SU-DHL-6 (cell line): ENCODE results near the gene ARAP3.

Source experiments
- H2AFZ ChIP-seq: fragments of 200-600 bp; sonication (generic); 2 replicates; pipeline ENCODE4 v1.6.1; 2014; ENCODE audit warnings: low read depth, mild to moderate bottlenecking, moderate library complexity, mixed read lengths, antibody characterized with exemption, low read length; ENCODE audit not compliant: severe bottlenecking
- H3F3A ChIP-seq: fragments of 200-600 bp; shearing (Covaris generic); 2 replicates; pipeline ENCODE4 v1.6.0; 2016; ENCODE audit warnings: antibody characterized with exemption, mild to moderate bottlenecking; ENCODE audit not compliant: insufficient read depth
- H3K27ac ChIP-seq: fragments of 200-600 bp; sonication (generic); 2 replicates; pipeline ENCODE4 v1.5.1; 2016; ENCODE audit warnings: low read depth, mild to moderate bottlenecking, low read length, moderate library complexity, mixed read lengths
- H3K27me3 ChIP-seq: fragments of 200-600 bp; sonication (generic), shearing (Covaris generic); 2 replicates; pipeline ENCODE4 v1.6.0; 2014; ENCODE audit warnings: mild to moderate bottlenecking, low read length
- H3K36me3 ChIP-seq: fragments of 200-600 bp; sonication (generic); 2 replicates; pipeline ENCODE4 v1.6.1; 2014; ENCODE audit warnings: mild to moderate bottlenecking, low read length, mixed read lengths
- H3K4me2 ChIP-seq: fragments of 300-600, 200-600 bp; shearing (Covaris generic), sonication (generic); 2 replicates; pipeline ENCODE4 v1.6.0; 2014; ENCODE audit warnings: low read length, low read depth, mild to moderate bottlenecking; ENCODE audit not compliant: poor library complexity, severe bottlenecking
- H3K4me3 ChIP-seq: fragments of 200-600 bp; sonication (generic); 2 replicates; pipeline ENCODE4 v1.5.1; 2014; ENCODE audit warnings: antibody characterized with exemption, low read length, mild to moderate bottlenecking, mixed read lengths; ENCODE audit not compliant: insufficient read depth, poor library complexity, severe bottlenecking
- H3K79me2 ChIP-seq: fragments of 200-600 bp; sonication (generic); 2 replicates; pipeline ENCODE4 v1.6.1; 2014; ENCODE audit warnings: mild to moderate bottlenecking, low read length, moderate library complexity; ENCODE audit not compliant: insufficient read depth
- H3K9ac ChIP-seq: fragments of 200-600 bp; sonication (generic); 2 replicates; pipeline ENCODE4 v1.7.0; 2014; ENCODE audit warnings: mild to moderate bottlenecking, low read length
- H3K9me2 ChIP-seq: fragments of 200-600 bp; sonication (generic); replicated peaks from 2 replicates; pipeline ENCODE4 v1.6.1; 2014; ENCODE audit warnings: low read length; ENCODE audit not compliant: insufficient read depth
- H3K9me3 ChIP-seq: fragments of 200-600 bp; sonication (generic); 2 replicates; pipeline ENCODE4 v1.6.1; 2014; ENCODE audit warnings: low read length, mixed read lengths; ENCODE audit not compliant: insufficient read depth
- H4K20me1 ChIP-seq: fragments of 200-600 bp; sonication (generic); 2 replicates; pipeline ENCODE4 v1.6.1; 2014; ENCODE audit warnings: low read depth, mild to moderate bottlenecking, antibody characterized with exemption, low read length, moderate library complexity, mixed read lengths
- EZH2phosphoT487 ChIP-seq: fragments of 200-600 bp; sonication (generic), shearing (Covaris generic); conservative IDR thresholded peaks from 2 replicates; pipeline ENCODE4 v1.6.1; 2018; ENCODE audit warnings: mild to moderate bottlenecking, antibody characterized with exemption, low read length, moderate library complexity, mixed read lengths
- TF ChIP-seq, protein P1 (sequence below): fragments of 200-600 bp; sonication (generic); IDR thresholded peaks from one replicate; pipeline ENCODE4 v1.5.1; 2017; ENCODE audit warnings: antibody characterized with exemption, mild to moderate bottlenecking, low read length, moderate library complexity; ENCODE audit not compliant: insufficient read depth, poor library complexity, severe bottlenecking

ARAP3 gene

DNA sequence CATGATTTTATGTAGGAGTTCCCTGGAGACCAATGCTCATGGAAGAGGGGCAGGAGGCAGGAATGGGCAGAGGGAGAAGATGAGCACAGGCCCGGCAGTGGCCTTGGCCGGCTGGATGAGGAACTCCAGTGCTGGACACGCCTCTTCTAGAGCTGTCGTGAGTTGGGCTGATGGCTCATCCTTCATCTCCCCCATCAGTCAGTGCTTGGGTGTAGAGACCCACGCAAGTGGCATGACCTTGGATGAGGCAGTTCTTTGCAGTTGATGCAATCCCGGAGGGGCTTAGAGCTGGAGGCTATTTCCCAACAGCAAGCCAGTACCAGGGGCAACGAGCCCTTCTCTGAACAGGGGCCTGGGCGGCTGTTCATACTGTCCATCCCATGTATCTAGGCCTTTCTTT, 25.5 kb upstream of the ARAP3 start:
- Histone ChIP-seq H3K36me3 (no peaks in the 10 kb centered on the region), H3K9ac (no peak overlapping the region), H3F3A (no peaks in the 10 kb centered on the region), H3K9me2 (no peaks in the 10 kb centered on the region), H3K27ac (no peak overlapping the region), H3K4me3 (no peak overlapping the region), H3K9me3 (no peaks in the 10 kb centered on the region), H3K4me2 (no peak overlapping the region), H4K20me1 (no peaks in the 10 kb centered on the region), H3K27me3 (no peaks in the 10 kb centered on the region), H2AFZ (no peak overlapping the region), H3K79me2 (no peaks in the 10 kb centered on the region)
- TF ChIP-seq EZH2phosphoT487 = no peak
- TF ChIP-seq, protein P1, sequence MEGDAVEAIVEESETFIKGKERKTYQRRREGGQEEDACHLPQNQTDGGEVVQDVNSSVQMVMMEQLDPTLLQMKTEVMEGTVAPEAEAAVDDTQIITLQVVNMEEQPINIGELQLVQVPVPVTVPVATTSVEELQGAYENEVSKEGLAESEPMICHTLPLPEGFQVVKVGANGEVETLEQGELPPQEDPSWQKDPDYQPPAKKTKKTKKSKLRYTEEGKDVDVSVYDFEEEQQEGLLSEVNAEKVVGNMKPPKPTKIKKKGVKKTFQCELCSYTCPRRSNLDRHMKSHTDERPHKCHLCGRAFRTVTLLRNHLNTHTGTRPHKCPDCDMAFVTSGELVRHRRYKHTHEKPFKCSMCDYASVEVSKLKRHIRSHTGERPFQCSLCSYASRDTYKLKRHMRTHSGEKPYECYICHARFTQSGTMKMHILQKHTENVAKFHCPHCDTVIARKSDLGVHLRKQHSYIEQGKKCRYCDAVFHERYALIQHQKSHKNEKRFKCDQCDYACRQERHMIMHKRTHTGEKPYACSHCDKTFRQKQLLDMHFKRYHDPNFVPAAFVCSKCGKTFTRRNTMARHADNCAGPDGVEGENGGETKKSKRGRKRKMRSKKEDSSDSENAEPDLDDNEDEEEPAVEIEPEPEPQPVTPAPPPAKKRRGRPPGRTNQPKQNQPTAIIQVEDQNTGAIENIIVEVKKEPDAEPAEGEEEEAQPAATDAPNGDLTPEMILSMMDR = no peak

DNA sequence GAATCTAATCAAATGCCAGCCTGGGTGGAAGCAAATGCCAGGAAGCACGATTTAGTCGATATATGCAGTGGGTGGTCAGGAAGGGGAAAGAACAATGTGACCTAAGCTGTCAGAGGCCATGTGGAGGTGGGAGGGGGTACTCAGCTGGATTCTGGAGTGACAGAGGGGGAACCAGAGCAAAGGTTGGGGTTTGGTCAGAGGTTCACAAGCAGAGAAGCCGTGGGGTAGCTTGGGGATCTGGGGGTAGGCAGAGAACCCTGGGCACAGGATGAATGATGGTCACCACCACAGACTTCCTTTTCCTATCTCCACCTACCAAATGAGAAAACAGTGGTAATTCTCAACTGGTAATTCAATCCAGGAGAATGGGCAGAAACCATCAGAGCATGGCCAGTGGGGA, 24.1 kb upstream of the ARAP3 start:
- Histone ChIP-seq H3K9ac (no peak overlapping the region), H3K4me2 (no peak overlapping the region), H3F3A (no peaks in the 10 kb centered on the region), H4K20me1 (no peaks in the 10 kb centered on the region), H3K4me3 (no peak overlapping the region), H3K36me3 (no peaks in the 10 kb centered on the region), H3K9me2 (no peaks in the 10 kb centered on the region), H3K27me3 (no peaks in the 10 kb centered on the region), H2AFZ (no peak overlapping the region), H3K9me3 (no peaks in the 10 kb centered on the region), H3K27ac (no peak overlapping the region), H3K79me2 (no peaks in the 10 kb centered on the region)
- no peak for TF ChIP-seq EZH2phosphoT487
- TF ChIP-seq, protein P1 = no peak

DNA sequence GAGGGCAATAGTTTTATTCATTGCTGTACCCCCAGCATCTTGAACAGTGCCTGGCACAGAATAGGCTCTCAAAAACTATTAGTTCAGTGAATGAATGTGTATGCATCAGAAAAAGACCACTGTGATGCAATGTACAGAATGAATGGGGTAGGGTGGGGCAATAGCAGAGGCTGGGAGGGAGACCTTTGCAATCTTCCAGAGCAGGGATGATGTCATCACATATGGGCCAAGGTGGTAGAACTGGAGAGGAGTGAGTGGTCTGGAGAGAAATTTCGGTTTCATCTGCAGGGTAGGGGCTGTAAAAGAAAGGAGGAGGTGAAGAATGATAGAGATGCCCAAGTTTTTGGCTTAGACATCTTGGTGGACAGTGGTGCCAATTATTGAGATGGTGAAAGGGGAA, 23.4 kb upstream of the ARAP3 start:
- Histone ChIP-seq H3K4me2 (no peak overlapping the region), H3K9me2 (no peaks in the 10 kb centered on the region), H3K4me3 (no peak overlapping the region), H3F3A (no peaks in the 10 kb centered on the region), H2AFZ (no peak overlapping the region), H3K27me3 (no peaks in the 10 kb centered on the region), H3K9me3 (no peaks in the 10 kb centered on the region), H3K9ac (no peak overlapping the region), H3K27ac (no peak overlapping the region), H3K36me3 (no peaks in the 10 kb centered on the region), H3K79me2 (no peaks in the 10 kb centered on the region), H4K20me1 (no peaks in the 10 kb centered on the region)
- TF ChIP-seq EZH2phosphoT487 = no peak
- TF ChIP-seq, protein P1 = no peak
